HL-60/S4 treated with phorbol 12-myristate 13-acetate at 8.2 ng/mL for 4 days and 3 days (cell line): ENCODE data around the gene SUPV3L1.
"Not testable (repeated sequence)": the region's sequence is repeated elsewhere in the genome, so short reads cannot be mapped to it uniquely, and the experiment has no call there.

ENCODE experiments used
- in situ Hi-C: fragments of 300-500 bp; cut with MboI; formaldehyde crosslinking; loops from 2 replicates; pipeline ENCODE4 v1.15.0; 2022; ENCODE audit warnings: low sequenced_read_pairs

Gene SUPV3L1

GRCh38 chr10:69251417-69251816, 71.4 kb downstream of the SUPV3L1 start:
- in situ Hi-C loops: not testable (repeated sequence)

- in situ Hi-C loops: no loop called here
Measured at GRCh38 chr10:69253171-69253570, 73.1 kb downstream of the SUPV3L1 start.

GRCh38 chr10:69254877-69255276, 74.8 kb downstream of the SUPV3L1 start:
- in situ Hi-C loops: no loop called here
